HG03095 (cell line): ENCODE results near the gene ITPR1.
"Not testable (repeated sequence)": the region's sequence is repeated elsewhere in the genome, so short reads cannot be mapped to it uniquely, and the experiment has no call there.

Experiments used
- ATAC-seq: cut with Tn5 transposase; IDR thresholded peaks from one replicate; pipeline ENCODE4 v1.9.1; 2021; ENCODE audit warnings: moderate library complexity; ENCODE audit not compliant: unreplicated experiment

ITPR1 gene

DNA sequence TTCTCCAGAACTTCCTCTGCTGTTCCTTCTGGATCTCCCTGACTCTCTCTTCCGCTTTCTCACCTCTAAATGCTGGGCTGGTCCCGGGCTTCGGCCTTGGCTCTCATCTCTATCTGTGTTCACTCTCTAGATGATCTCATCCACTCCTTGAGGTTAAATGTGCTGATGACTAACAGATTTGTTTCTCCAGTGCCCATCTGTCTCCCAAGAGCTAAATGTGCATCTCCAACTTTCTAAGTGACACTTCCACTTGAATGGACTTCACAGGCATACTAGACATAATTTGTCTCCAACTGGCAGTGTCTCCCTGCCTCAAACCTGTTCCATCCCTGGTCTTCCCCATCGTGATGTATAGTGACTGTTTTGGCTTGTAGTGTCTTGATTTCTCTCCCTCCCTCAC lies 95.3 kb downstream of the ITPR1 start:
- ATAC-seq = no peak

- no peak for ATAC-seq
Observed at GRCh38 chr3:4589475-4590097, 96.4 kb downstream of the ITPR1 start.

- not testable (repeated sequence) for ATAC-seq
Observed at GRCh38 chr3:4590849-4591248, 97.7 kb downstream of the ITPR1 start.

DNA sequence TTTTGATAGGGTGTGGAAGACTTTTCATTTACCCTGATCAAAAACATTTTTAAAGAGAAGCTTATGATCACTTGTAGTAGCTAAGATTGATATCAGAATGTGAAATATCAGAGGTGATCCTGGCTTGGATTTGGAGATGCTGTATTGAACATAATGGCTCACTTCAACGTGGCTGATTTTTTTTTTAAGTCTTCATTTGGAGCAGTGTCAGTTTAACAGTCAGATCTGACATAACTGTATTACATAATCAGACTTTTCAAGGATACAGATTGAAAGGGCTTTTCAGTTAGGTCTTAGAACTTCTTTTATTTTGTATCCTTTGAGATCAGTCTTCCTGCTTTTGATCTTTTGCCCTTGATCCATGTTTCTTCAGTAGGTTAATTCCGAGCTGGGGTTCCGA lies 98.5 kb downstream of the ITPR1 start:
- ATAC-seq = no peak

DNA sequence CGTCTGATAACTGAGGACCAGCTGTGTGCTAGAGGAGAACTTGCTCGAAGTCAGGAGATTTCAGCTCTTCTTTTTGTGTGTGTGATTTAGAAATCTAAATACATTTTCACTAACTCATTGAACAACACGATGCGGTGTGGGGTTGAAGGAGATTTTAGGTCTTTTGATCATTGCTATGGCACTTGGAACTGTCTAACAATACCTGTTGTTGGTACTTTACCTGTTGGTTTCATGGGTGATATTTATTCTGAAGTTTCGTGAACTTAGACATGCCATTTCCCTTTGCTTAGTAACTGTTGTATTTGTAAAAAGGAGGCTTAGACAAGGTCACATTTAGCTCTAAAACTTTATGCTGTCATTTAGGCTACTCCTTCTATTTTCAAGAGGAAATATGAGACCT lies 99.9 kb downstream of the ITPR1 start:
- ATAC-seq = no peak

GRCh38 chr3:4595710-4596113 lies 102.6 kb downstream of the ITPR1 start:
- ATAC-seq = no peak

DNA sequence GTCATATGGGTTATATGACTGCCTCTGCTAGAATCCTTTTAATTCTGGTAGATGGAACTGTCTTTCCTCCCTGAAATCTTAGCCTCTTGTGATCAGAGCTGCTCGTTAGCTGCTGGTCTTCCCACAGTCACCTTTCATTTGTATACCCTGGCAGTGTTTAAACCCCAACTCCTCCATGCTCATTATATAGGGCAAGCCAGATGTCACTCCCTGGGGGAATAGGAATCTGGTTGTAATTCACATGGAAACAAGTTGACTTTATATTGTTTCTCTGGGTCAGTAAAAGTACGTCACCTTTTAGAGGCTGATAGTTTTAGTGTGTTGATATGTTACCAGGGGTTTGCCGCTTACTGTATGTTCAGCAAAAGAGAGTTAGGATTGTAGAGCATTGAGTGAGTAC lies 103.5 kb downstream of the ITPR1 start:
- ATAC-seq = no peak

DNA sequence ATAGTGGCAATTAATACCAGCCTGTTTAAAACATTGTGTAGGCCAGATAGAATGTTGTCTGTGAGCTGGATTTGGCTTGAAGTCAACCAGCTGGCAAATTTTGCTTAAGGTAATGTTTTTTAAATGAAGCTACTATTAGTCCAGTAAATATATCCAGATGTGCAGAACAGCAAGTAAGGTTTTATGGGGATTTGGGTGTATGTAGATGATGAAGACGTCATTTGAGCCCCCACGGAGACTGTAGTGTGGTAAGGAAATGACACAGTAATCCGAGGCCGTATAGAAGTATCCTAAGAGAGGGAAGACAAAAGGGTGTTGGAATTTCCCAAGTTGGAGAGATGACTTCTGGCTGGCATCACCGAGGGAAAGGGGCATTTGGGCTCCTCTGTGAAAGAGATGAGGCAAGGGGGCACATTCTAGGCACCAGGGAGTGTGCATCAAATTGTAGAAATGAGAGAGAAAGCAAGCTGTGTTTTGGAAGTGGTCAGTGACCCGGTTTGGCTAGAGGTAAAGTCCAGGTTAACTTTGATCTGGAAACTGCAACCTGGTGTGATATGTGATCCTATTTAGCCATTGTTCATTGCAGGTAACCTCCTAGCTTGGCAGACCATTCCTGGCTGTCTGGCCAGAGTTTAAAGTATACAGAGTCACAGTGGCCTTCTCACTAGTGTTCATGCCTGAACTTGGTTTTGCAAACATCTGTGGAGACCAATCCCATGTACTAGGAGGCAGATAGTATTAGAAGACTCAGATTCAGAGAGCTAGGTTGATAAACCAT lies 104.2 kb downstream of the ITPR1 start:
- no peak for ATAC-seq

DNA sequence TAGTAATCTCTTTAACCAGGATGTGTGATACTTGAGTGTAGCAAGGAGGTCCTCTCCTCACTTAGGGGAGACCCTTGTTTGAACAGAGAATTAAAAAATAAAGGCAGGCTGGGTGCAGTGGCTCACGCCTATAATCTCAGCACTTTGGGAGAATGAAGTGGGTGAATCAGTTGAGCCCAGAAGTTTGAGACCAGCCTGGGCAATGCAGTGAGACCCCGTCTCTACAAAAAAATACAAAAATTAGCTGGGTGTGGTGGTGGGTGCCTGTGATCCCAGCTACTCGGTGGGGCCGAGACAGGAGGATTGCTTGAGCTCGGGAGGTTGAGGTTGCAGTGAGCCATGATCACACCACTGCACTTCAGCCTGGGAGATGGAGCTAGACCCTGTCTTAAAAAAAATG lies 105.1 kb downstream of the ITPR1 start:
- not testable (repeated sequence) for ATAC-seq

- no peak for ATAC-seq
Observed at GRCh38 chr3:4599612-4600011, 106.5 kb downstream of the ITPR1 start.

DNA sequence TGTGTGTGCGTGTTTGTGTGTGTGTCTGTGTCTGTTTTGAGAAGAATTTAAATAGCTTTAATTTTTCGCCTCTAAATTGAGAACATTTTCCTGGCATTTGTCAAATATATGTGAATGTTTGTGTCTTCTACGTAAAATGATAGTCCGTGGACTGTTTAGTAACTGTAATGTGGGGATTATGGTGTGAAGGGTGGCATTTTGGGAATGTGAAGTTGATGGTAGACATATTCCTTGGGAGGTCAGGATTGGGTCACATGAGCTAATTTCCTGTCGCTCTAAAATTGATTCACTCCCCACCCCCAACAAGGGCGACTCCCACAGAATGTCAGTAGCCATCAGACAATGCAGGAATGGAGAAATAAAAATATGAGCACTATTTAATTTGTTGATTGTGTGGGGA lies 107.3 kb downstream of the ITPR1 start:
- ATAC-seq = no peak

GRCh38 chr3:4601892-4602291 lies 108.7 kb downstream of the ITPR1 start:
- ATAC-seq = no peak

- ATAC-seq = no peak
Observed at GRCh38 chr3:4604693-4605092, 111.5 kb downstream of the ITPR1 start.

DNA sequence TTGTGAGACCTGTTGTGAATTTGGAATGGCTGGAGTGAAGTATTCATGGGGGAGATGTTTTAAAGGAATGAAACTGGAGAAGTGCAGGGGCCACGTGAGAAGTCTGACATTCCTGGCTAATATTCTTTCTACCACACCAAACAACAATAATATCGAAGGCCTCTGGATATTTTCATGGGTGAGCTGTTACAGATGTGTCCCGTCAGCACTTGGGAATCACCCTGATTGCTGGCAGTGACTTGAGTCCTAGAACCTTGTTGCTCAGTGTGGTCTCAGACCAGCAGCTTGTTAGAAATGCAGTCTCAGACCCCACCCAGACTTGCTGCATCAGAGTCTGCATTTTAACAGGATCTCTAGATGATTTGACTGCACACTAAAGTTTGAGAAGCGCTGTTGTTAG lies 113.8 kb downstream of the ITPR1 start:
- no peak for ATAC-seq

DNA sequence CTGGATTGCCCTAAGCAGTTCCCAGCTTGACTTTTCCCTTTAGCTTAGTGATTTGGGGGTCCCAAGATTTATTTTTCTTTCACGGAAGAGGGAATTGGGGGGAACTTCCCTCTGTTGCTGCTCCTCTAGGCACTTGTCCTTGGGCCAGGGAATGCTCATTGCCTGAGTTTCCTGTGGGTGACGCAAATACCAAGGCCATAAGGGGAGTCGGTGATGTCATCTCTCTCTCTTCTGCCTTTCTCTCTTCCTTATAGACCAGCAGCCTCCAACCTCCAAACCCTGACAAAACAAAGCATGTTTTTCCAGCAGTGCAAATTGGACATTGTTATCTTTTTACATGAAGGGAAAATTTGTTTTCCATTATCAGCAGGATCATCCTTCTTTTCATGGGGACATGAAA lies 120.2 kb downstream of the ITPR1 start:
- no peak for ATAC-seq

DNA sequence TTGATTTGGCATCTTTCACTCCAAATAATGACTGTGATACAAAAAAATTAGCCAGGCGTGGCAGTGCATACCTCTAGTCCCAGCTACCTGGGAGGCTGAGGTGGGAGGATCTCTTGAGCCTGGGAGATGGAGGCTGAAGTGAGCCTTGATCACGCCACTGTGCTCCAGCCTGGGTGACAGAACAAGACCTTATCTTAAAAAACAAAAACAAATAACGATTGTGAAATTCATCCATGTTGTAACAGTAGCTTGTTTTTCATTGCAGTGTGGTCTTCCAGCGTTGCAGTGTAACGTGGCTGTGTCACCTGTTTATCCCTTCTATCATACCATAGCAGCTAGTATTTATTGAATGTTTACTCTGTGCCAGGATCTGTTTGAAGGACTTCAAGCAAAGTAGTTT lies 120.9 kb downstream of the ITPR1 start:
- ATAC-seq = no peak

GRCh38 chr3:4614927-4615326 lies 121.8 kb downstream of the ITPR1 start:
- ATAC-seq = no peak

GRCh38 chr3:4615750-4616149 lies 122.6 kb downstream of the ITPR1 start:
- ATAC-seq = no peak

GRCh38 chr3:4623421-4623999 lies 130.4 kb downstream of the ITPR1 start:
- no peak for ATAC-seq

DNA sequence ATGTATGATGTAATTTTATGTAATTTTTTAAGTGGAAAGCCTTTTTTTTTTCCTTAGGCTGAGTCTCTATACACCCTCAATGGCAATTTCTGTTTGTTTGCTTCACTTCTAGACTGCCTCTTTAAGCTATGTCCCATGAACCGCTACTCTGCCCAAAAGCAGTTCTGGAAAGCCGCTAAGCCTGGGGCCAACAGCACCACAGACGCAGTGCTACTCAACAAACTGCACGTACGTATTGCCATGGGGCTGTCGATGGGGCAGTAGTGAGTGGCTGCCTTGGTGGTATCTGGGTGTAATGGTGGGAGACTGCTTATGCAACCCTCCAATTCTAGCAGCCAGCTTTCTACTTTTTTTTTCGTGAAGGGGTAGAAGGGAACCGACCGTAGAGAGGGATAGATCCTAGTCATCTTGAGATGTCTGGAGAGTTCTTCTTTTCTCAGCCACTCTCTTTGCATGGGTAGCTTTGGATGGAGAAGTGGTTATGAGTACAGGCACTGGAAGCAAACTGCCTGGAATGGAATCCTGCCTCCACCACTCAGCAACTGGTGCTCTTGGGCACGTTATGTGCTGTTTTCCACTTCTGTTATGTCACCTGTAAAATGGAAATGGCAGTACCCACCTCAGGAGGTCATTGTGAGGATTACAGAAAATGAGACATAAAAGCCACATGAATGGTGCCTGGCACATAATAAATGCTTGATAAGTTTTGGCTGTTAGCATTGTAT lies 134.7 kb downstream of the ITPR1 start:
- ATAC-seq = no peak

- no peak for ATAC-seq
Observed at GRCh38 chr3:4629095-4630007, 136.2 kb downstream of the ITPR1 start.
